ENCODE measurements around the gene MOB3B. TPM values are rescaled to one million over a fixed set of nuclear protein-coding genes. Genes with fewer than 3 reads are reported as not detected.

MOB3B gene
- polyA plus RNA-seq, 1 experiment, result 0.38 TPM

DNA sequence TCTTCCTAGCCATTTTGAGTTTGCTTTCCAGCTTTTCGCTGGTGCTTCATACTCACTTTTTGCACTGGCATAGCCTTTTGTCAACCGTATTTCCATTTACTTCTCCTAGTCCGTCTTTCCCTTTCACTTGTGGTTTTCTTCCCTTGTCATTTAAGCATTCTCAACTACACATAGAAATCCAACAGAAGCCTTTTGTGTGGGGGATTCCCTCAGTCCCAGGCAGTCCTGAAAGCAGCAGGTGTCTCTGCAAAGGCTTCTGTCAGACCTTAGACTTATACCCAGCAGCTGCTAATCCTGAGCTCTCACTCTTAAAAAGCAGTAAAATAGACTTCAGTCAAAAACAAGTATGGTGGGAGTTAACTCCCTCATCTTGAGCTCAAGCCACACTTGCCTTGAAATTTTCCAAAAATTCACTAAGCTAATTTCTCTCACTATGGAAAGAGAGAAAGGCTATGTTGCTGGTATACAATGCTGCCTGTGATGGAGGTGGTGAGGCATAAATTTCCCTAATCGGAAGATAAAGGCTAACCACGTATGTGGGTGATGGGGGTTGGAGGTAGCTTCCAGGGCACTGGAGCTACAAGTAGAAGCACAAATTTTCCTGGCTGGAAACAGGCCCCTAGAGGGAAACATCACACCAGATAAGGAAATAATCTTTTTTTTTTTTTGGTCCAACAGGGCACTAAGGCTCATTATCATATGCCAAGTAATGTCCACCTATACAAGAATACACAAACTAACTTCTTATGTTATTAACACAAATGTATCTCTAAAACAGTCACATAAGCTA lies 40.3 kb downstream of the MOB3B start:
- TF ChIP-seq CTCF (IDR thresholded peaks at IDR 0.05; ENCODE audit: low read depth, low read length), result no peak
- Histone ChIP-seq H3K27ac (ENCODE audit: low read depth, low read length) (no peak overlapping the region), H3K27me3 (ENCODE audit: control insufficient read depth, insufficient read depth, low read length) (no peaks in the 10 kb centered on the region), H3K9me3 (ENCODE audit: control insufficient read depth, insufficient read depth, low read length) (no peaks in the 10 kb centered on the region), H3K4me3 (ENCODE audit: low read depth, low read length) (no peak overlapping the region)
- DNase-seq (ENCODE audit: low read depth, low spot score), result no peak
- ChIA-PET POLR2A (no interaction called here), CTCF (no interaction called here)

DNA sequence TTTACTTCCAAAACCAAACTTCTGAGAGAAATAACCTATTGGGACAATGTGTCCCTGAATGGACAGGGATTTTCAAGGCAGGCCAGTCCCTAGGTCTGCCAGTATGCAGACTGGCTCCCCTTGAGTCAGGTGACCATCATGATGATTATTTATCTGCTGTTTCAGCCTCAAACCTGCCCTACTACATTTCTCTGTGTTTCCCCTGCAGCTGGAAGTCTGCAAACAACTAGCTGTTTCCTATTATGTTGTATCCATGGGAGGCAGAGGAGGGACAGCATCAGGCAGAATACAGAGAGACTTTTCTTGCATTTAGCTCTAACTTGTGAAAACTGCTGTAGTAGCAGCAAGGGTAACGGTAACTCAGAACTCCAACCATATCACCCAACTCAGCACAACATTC lies 41.7 kb downstream of the MOB3B start:
- no peak overlapping the region for H3K27ac ChIP-seq (ENCODE audit: low read depth, low read length)
- CTCF ChIA-PET, result no interaction called here
- POLR2A ChIA-PET, result no interaction called here

GRCh38 chr9:27487128-27487640 lies 42.4 kb downstream of the MOB3B start:
- H3K4me3 ChIP-seq (ENCODE audit: low read depth, low read length), result no peak overlapping the region
- TF ChIP-seq CTCF (IDR thresholded peaks at IDR 0.05; ENCODE audit: low read depth, low read length), result no peak
- H3K27me3 ChIP-seq (ENCODE audit: control insufficient read depth, insufficient read depth, low read length), result no peaks in the 10 kb centered on the region
- H3K27ac ChIP-seq (ENCODE audit: low read depth, low read length), result no peak overlapping the region
- ChIA-PET CTCF (no interaction called here), POLR2A (no interaction called here)
- H3K9me3 ChIP-seq (ENCODE audit: control insufficient read depth, insufficient read depth, low read length), result no peaks in the 10 kb centered on the region
- DNase-seq (ENCODE audit: low read depth, low spot score), result no peak

More for the DNA sequence above, 41.7 kb downstream of the MOB3B start:
- Histone ChIP-seq H3K27me3 (ENCODE audit: control insufficient read depth, insufficient read depth, low read length) (no peaks in the 10 kb centered on the region), H3K9me3 (ENCODE audit: control insufficient read depth, insufficient read depth, low read length) (no peaks in the 10 kb centered on the region), H3K4me3 (ENCODE audit: low read depth, low read length) (no peak overlapping the region)
- TF ChIP-seq CTCF (IDR thresholded peaks at IDR 0.05; ENCODE audit: low read depth, low read length), result no peak
- no peak for DNase-seq (ENCODE audit: low read depth, low spot score)

GRCh38 chr9:27485158-27485557 lies 44.5 kb downstream of the MOB3B start:
- DNase-seq (ENCODE audit: low read depth, low spot score), result no peak
- POLR2A ChIA-PET, result no interaction called here
- H3K4me3 ChIP-seq (ENCODE audit: low read depth, low read length), result no peak overlapping the region
- no peaks in the 10 kb centered on the region for H3K27me3 ChIP-seq (ENCODE audit: control insufficient read depth, insufficient read depth, low read length)
- no peaks in the 10 kb centered on the region for H3K9me3 ChIP-seq (ENCODE audit: control insufficient read depth, insufficient read depth, low read length)
- CTCF ChIA-PET, result no interaction called here
- no peak for TF ChIP-seq CTCF (IDR thresholded peaks at IDR 0.05; ENCODE audit: low read depth, low read length)
- H3K27ac ChIP-seq (ENCODE audit: low read depth, low read length), result no peak overlapping the region

DNA sequence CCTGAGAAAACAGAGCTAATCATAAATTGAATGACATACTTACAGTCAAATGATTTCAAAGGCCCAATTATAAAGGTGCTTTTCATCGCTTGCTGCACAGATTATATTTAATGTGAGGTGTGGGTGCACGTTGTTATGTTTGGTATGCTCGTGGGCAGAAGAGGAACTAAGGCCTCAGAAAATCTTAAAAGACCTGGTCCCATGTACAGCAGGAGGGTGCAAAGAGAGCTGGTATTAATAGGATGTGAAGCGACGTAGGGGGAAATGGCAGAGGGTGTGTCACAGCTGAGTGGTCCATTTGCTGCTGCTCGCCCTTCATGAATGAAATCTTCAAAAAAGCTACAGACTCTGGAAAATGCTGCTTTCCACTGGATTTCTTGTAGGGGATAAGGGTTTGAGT lies 46.0 kb downstream of the MOB3B start:
- ChIA-PET POLR2A (no interaction called here), CTCF (no interaction called here)
- no peak for DNase-seq (ENCODE audit: low read depth, low spot score)

More for the DNA sequence above, 46.0 kb downstream of the MOB3B start:
- no peak overlapping the region for H3K4me3 ChIP-seq (ENCODE audit: low read depth, low read length)
- TF ChIP-seq CTCF (IDR thresholded peaks at IDR 0.05; ENCODE audit: low read depth, low read length), result no peak
- no peaks in the 10 kb centered on the region for H3K27me3 ChIP-seq (ENCODE audit: control insufficient read depth, insufficient read depth, low read length)
- H3K27ac ChIP-seq (ENCODE audit: low read depth, low read length), result no peak overlapping the region
- H3K9me3 ChIP-seq (ENCODE audit: control insufficient read depth, insufficient read depth, low read length), result no peaks in the 10 kb centered on the region
